Epithelial cell of prostate (primary cell): ENCODE results near the gene LAMA5.

ENCODE experiments used
- DNase-seq: peaks from one replicate; pipeline ENCODE4 v3.0.0-alpha.2; 2011; ENCODE audit warnings: low read depth, low spot score
- H3K27ac ChIP-seq: fragments of 450-650 bp; 2 replicates; pipeline ENCODE4 v1.5.1; 2017; ENCODE audit warnings: mild to moderate bottlenecking

LAMA5 gene

DNA sequence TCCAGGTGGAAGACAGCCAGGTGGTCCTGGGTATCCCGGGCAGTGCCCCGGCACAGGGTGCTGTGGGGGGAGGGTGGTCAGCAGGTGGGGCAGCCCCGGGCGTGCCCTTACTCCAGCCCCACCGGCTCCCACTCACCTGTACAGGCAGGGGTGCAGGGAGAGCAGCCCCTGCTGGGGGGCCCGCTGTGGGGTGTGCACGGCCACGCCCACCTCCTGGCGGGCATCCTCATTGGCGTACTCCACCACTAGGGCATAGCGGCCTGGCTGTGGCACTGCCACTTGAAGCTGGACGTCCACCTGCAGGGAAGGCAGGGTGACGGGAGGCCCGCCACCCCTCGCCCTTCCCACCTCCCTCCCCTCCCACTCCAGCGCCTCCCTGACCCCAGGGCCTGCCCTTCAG is 34.7 kb downstream of the LAMA5 start:
- no peak overlapping the region for H3K27ac ChIP-seq
- DNase-seq: no peak

DNA sequence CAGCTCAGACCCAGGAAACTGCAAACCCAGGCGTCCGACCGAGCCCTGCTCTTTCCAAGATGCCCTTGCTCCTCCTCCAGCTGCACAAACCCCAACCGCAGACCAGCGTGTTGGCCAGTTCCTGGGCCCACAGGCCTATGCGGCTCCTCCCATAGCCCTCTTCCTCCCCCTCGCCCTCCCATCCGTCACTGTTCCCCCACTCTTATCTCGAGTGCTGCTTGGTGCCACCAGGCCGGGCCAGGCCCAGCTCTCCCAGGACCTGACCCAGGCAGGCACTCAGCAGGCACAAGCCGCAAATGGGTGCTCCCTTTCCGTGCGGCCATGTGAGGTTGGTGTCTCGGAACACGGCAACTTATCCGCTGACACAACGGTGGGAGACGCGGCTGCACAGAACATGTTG is 35.8 kb downstream of the LAMA5 start:
- DNase-seq: no peak
- no peak overlapping the region for H3K27ac ChIP-seq

DNA sequence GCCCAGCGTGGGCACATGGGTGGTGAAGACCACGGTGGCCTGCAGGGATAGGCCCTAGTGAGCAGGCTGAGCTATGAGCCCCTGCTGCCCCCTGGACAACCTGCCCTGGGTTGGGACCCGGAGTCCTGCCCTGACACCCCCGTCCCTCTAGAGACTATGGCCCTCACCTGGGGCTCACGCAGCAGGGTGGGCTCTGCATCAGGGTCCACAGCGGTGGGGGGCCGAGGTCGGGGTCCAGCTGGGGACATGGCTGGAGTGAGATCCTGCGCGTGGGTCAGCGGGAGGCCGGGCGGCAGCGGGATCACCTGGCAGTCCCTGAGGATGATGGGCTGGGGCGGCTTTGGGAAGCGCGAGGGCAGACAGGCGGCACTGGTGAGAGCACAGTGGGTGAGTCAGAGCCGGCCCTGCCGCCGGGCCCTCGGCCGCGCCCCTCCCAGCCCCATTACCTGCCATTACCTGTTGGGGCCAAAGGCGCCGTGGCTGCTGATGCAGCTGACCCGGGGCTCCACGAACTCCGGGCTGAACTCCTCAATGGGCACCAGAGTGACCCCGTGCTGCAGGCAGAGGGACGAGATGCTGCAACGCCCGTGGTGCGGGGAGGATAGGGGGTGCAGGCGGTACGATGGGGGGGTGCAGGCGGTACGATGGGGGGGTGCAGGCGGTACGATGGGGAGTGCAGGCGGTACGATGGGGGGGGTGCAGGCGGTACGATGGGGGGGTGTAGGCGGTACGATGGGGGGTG is 36.4 kb downstream of the LAMA5 start:
- no peak overlapping the region for H3K27ac ChIP-seq
- DNase-seq: no peak

DNA sequence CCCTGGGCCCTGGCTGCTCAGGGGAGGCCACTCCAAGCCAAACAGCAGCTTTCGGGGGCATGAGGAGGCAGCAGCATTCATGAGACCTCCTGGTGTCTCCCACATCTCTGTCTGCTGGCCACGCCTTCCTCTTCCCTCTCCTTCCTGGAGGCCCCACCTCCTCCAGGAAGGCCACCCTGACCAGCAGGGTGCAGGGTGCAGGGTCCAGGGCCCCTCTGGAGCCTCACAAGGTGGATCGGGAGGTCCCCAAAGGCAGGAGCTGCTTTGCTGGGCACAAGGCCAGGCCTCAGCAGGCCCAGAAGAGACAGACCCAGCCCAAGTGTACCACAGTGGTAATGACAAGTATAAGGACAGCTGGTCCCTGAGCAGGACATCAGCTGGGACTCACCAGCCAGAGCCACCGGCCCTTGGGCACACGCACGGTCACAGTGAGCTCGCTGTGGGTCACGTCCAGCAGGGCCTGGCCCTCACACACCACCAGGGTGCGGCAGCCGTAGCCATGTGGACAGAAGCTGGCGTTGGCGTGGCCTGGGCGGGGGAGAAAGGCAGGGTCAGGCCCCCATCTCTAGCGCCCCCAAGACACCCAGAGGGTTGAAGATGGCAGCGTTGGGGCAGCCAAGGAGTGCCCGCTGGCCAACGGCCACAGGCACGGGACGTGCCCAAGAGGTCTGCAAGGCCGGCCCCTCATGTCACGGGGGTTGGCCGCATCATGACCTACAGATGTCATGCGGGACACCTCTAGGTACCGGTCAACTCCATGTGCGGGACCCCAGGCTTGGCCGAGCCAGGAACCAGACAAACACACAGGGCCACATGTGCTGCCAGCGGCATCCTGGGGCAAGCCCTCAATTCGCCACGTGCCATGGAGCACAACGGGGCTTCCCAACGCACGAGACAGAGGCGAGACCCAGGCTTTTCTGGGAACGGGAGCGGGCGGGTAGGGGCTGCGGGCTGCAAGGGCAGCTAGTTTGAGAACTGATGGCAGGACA is 37.4 kb downstream of the LAMA5 start:
- DNase-seq: no peak
- no peak overlapping the region for H3K27ac ChIP-seq

DNA sequence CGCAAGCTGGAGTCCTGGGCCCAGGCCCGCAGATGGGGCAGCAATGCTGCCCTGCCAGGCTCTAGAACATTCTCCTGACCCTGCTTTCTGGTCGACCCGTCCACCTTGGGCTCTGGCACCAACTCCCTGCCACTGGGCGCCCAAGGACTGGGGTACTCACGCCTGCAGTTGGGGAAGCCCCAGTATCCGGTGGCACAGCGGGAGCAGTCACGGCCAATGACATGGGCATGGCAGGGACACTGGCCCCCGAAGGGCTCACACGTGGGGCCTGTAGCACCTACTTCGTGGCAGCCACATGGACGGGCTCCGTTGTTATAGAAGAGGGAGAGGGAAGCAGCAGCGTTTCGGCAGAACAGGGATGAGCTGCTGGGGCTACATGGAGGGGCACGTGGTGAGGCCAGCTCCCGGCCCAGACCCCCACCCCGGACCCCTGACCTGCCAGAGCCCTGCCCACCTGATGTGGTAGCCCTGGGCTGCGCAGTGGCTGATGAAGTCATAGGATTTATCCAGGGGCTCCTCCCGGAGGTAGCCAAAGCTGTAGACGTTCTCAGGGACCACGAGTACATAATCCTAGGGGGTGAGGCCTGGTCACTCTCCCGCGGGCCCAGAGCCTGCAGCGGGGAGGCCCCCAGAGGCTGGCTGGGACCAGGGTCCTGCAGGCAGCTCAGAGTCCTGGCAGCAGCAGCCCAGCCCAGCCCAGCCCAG is 38.3 kb downstream of the LAMA5 start:
- DNase-seq: no peak
- no peak overlapping the region for H3K27ac ChIP-seq

DNA sequence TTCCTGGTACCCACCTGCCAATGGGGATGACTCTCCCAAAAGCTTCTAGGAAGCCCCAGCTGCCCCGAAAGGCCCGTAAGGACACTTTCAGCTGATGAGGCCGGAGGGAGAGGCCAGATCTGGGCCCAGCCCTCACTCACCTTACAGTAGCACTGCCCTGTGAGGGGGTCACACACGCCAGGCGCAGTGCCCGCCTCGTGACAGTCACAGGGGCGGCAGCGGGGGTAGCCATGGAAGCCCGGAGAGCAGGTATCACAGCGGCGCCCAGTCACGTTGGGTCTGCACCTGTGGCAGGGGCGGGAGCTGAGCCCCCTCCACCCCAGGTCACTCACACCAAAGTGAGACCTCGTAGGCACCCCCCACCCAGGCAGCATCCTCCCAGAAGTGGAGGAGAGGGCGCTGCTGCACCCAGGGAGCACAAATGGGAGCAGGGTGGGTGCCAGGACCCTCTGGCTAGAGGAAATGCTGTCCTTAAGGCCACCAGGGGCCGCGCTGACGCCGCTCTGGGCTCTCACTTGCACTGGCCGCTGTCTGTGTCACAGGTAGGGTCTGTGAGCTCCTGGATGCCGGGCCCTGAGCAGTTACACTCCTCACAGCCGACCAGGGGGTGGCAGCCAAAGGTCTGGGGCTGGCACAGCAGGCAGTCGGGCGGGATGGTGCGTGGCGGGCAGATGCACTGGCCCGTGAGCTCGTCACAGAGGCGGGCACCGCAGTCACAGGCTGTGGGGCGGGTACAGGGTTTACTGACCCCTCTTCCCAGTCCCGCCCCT is 39.2 kb downstream of the LAMA5 start:
- DNase-seq: no peak
- H3K27ac ChIP-seq: no peak overlapping the region

DNA sequence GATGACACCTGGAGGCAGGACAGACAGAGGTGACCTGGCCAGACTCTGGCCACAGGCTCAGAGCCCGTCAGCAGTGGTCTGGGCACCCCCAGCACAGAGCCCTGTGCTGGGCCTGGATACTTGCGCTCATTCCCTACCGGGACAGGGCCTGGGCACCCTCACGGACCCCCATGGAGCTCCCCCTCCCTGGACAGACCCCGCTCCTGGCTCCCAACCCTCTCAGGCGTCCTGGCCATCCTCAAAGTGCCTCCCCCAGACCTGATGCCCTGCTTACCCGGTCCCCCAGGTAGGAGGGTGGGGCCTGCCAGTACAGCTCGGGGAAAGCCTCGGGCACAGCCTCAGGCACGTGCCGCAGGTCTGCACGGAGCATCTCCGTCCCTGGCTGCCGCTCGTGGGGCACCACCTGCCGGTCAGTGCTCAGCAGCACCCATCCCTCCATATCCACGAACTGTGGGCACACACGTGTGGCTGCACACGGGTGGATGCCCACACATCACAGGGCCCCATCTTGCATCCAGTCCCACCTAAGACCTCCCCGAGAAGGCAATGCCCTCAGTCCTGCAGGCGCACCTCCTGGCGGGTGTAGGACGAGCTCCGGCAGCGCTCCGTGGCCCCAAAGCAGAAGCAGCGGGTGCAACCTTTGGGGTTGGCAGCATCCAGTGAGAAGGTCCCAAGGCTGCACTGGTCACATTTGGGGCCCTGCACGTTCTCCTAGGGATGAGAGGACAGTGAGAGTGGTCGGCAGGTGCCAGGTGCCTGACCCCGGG is 40.0 kb downstream of the LAMA5 start:
- no peak for DNase-seq
- H3K27ac ChIP-seq: no peak overlapping the region

DNA sequence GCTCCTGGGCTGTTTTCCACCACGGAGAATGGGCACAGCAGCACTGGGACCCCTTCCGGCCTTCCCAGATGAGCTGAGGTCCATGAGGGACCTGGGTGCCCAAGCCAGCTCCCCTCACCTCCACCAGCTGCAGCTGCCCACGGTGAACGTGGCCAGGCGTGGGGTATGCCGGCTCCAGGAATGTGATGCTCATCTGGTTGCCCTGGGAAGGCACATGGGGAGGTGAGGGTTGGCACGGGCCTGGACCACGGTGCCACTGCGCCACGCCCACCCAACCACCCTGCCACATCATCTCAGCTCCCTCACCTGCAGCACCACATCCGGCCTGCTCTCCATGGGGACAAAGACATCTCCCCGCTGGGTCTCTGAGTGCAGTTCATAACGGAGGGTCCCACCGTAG is 40.6 kb downstream of the LAMA5 start:
- no peak for DNase-seq
- H3K27ac ChIP-seq: no peak overlapping the region

DNA sequence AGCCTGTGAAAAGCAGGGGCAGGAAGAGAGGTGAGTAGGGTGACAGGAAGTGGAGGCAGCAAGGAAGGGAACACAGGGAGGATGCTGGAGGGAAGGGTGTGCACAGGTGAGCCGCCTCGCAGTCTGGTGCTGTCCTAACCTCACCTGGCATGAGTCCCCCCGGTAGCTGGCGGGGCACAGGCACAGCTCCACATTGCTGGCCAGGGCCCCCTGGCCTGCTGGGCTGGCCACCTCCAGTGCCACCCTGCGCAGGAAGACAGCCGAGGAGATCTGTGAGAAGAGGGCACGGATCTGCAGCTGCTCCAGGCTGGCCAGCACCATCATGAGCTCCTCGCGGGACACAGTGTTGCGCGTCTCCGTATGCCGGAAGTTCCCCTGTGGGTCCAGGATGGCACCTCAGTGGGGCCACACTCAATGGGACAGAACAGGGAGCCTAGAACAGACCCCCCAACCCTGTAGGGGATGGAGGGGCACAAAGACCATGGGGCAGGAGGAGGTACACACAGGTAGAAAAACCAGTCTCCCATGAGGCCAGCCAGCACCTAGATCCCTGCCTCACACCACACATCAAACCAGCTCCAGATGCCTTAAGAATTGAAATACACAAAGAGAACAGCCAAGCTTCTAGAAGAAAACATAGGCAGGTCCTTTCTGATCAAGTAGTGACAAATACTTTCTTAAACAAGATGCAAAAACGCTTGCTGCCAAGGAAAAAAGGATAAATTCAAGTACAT is 41.8 kb downstream of the LAMA5 start:
- no peak overlapping the region for H3K27ac ChIP-seq
- no peak for DNase-seq

DNA sequence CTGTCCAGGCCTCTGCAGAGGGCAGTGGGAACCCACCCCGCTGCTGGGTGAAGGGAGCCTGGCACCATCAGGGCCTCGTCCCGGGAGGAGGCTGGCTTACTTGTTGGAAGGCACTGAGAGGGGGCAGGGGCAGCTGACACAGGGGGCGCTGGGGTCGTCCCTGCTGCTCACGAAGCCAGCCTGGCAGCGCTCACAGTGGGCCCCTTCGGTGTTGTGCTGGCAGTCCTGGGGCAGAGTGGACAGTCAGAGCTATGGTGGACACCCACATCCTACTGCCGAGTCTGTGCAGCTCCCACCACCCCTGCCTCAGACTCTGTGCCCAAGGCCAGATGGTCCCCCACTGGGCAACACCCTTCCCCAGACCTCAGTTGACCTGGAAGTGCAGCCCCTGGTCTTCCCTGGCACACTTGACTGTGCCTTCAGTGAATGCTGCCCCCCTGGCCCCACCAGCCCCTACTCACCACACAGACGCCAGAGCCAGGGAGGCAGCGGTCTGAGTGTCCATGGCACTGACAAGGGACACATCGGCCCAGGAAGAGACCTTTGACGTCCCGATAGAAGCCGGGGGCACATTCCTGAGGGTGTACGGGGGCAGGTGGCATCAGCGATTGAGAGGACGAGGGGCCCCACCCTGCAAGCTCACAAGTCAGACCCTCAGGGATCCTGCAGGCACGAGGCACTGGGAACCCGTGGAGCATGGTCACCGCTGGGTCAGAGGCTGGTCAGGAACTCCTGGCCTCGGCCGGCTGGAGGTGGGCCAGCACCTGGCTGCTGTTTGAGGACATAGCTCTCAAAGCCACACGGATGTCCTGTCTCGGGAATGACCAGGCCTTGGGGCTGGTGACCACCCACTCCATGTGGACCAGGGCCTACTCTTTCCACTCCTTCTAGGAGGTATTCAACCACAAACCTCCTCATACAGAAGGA is 42.9 kb downstream of the LAMA5 start:
- DNase-seq: no peak

DNA sequence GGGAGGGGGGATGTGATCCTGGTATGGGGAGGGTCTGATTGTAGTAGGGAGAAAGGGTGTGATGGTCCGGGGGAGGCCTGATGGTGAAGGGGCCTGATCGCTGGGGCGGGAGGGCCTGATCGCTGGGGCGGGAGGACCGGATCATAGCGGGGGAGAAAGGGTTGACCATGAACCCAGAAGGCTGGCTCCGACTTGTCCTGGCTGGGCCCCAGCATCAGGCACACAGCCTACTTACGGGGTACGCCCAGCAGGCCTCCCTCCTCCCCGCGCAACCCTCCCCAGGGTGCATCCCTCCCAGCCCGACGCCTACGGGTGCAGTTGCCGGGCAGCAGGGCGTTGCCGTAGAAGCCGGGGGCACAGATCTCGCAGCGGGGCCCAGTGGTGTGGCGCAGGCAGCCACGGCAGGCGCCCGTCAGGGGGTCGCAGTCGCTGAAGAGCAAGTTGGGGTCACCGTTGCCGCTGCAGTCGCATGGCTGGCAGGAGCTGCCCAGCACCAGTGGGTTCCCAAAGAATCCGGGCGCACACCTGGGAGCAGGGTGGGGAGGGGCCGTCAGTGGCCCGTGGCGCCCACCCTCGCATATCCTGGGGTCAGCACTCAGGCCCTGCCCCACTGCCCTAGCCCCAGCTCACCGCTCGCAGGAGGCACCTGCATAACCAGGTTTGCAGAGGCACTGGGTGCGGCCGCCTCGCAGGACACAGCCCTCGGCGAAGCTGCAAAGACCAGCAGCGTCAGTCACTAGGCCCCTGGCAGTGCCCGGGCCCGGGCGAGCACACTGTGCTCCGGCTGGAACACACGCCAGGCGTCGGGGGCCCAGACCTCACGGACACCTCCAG is 43.7 kb downstream of the LAMA5 start:
- no peak for DNase-seq
- no peak overlapping the region for H3K27ac ChIP-seq

More for the DNA sequence above, 42.9 kb downstream of the LAMA5 start:
- no peak overlapping the region for H3K27ac ChIP-seq

DNA sequence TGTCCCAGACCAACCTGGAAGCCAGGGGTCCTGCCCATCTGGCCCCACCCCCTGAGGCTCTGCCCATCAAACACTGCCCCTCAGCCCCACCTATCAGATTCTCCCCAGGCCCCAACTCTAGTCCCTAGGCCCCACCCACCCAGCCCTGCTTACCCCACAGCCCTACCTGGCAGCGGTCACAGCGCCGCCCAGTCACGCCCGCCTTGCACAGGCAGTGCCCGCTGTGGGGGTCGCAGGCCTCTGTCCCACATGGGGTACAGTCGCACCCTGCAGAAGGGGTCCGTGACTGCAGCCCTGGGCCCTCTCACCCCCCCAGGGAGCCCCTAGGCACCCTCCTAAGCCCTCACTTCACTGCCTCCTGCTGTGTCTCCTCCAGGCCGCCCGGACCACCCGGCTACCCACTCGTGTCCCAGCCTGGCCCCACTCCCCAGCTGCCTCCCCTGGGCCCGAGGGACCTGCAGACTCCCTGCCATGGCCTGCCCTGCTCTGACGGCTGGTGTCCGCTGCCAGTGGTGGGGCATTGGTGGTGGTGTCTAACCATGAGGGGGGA is 44.5 kb downstream of the LAMA5 start:
- no peak overlapping the region for H3K27ac ChIP-seq
- DNase-seq: no peak

DNA sequence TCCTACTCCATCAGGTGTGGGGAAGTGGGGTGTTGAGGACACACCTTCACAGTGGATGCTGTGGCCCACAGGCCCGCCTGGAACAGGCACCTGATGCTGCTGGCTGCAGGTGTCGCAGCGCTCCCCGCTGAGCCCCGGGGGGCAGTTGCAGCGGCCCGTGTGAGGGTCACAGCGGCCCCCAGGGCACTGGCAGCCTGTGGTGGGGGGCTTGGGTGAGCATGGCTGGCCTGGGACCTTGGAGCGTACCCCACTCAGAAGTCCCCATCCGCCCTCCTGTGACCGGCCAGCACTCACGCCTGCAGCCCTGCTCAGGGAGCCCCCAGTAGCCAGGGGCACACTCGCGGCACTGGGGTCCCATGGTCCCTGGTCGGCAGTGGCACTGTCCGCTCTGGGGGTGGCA is 45.1 kb downstream of the LAMA5 start:
- no peak for DNase-seq
- H3K27ac ChIP-seq: no peak overlapping the region

DNA sequence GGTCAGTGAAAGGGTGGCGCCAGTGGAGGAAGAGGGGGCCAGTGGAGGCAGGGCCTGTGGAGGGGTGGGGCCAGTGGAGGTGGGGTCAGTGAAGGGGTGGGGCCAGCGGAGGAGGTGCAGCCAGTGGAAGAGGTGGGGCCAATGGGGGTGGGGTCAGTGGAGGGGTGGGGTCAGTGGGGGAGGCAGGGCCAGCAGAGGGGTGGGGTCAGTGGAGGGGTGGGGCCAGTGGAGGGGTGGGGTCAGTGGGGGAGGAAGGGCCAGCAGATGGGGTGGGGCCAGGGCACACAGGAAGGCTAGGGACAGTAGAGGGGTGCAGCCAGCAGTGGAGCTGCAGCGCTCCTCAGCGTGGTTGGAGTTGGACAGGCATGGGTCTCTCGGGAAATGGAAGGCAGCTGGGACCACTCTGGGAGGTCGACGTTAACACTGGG is 45.6 kb downstream of the LAMA5 start:
- no peak overlapping the region for H3K27ac ChIP-seq
- peak; percentile 33 for DNase-seq

DNA sequence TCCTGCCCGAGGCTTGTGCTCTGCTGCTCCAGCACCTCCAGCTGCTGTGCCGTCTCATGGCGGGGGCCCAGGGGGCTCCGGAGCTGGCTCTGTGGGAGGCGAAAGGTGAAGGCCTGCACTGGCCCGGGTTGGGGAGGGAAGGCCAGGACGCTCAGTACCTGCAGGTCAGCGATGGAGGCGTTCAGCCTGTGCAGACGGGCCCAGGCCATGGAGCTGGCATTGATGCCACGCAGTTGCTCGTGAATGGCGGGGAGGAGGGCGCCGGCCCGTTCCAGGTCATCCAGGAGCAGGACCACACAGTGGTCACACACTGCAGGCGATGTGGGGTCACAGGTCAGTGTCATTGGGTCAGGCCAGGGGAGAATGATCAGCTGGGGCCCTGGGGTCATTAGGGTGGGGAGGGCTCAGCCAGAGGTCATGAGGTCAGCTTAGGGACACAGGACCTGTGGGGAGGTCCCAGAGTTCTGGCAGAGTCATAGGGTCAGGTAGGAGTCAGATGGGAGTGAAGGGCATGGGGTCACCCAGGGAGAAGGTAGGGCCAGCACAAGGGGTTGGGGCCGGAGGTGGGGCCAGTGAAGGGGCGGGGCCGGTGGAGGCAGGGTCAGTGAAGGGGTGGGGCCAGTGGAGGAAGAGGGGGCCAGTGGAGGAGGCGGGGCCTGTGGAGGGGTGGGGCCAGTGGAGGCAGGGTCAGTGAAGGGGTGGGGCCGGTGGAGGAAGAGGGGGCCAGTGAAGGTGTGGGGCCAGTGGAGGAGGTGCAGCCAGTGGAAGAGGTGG is 46.3 kb downstream of the LAMA5 start:
- no peak overlapping the region for H3K27ac ChIP-seq
- DNase-seq: no peak
